ENCODE results near the gene GRK4. TPM values are rescaled to one million over a fixed set of nuclear protein-coding genes. Genes with fewer than 3 reads are reported as not detected.

Gene GRK4
- total and polyA plus RNA-seq, 11 donors: 4.9 to 12.0 (median 9.3) TPM

- Histone ChIP-seq H3K4me1 (peaks cover 0 to 34% (median 17%) of the 10 kb centered on the region in 12 donors), H3K27me3 (no peaks in the 10 kb centered on the region), H3K4me3 (no peak overlapping the region), H3K27ac (no peak overlapping the region), H3K9me3 (no peaks in the 10 kb centered on the region), H3K36me3 (peaks cover 0 to 92% (median 84%) of the 10 kb centered on the region in 9 donors)
- DNase-seq (no peak), ATAC-seq (no peak)
- intact Hi-C loops (cut with DNase I): no loop called here
- WGBS, 4 donors: 94 to 95% (median 95%) methylated on average over 12 of the region's 12 CpGs
- TF ChIP-seq POLR2A (IDR thresholded peaks at IDR 0.05): no peak
- TF ChIP-seq, protein P1, sequence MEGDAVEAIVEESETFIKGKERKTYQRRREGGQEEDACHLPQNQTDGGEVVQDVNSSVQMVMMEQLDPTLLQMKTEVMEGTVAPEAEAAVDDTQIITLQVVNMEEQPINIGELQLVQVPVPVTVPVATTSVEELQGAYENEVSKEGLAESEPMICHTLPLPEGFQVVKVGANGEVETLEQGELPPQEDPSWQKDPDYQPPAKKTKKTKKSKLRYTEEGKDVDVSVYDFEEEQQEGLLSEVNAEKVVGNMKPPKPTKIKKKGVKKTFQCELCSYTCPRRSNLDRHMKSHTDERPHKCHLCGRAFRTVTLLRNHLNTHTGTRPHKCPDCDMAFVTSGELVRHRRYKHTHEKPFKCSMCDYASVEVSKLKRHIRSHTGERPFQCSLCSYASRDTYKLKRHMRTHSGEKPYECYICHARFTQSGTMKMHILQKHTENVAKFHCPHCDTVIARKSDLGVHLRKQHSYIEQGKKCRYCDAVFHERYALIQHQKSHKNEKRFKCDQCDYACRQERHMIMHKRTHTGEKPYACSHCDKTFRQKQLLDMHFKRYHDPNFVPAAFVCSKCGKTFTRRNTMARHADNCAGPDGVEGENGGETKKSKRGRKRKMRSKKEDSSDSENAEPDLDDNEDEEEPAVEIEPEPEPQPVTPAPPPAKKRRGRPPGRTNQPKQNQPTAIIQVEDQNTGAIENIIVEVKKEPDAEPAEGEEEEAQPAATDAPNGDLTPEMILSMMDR (IDR thresholded peaks at IDR 0.05): no peak
These were observed 35.7 kb upstream of the GRK4 start for GRCh38 chr4:2927696-2928075.

DNA sequence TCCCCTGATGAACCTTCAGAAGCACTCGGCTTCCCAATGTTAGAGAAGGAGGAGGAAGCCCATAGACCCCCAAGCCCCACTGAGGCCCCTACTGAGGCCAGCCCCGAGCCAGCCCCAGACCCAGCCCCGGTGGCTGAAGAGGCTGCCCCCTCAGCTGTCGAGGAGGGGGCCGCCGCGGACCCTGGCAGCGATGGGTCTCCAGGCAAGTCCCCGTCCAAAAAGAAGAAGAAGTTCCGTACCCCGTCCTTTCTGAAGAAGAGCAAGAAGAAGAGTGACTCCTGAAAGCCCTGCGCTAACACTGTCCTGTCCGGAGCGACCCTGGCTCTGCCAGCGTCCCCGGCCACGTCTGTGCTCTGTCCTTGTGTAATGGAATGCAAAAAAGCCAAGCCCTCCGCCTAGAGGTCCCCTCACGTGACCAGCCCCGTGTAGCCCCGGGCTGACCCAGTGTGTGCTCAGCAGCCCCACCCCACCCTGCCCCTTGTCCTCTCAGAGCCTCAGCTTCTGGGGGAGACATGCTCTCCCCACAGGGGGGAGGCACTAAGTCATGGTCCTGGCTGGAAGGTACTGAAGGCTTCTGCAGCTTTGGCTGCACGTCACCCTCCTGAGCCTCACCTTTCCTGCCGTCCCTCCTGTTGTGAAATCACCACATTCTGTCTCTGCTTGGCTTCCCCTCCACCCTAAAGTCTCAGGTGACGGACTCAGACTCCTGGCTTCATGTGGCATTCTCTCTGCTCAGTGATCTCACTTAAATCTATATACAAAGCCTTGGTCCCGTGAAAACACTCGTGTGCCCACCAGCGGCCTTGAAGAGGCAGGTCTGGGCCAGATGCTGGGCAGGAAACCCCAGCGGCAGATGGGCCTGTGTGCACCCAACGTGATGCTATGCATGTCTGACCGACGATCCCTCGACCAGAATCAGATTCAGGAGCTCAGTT, 34.9 kb upstream of the GRK4 start:
- ATAC-seq (no peak), DNase-seq (no peak)
- Histone ChIP-seq H3K27ac (no peak overlapping the region), H3K27me3 (no peaks in the 10 kb centered on the region), H3K4me1 (peaks cover 0 to 34% (median 23%) of the 10 kb centered on the region in 12 donors), H3K36me3 (peaks cover 0 to 84% (median 75%) of the 10 kb centered on the region in 9 donors), H3K4me3 (no peak overlapping the region), H3K9me3 (no peaks in the 10 kb centered on the region)
- TF ChIP-seq, protein P1 (IDR thresholded peaks at IDR 0.05): no peak
- no peak for TF ChIP-seq POLR2A (IDR thresholded peaks at IDR 0.05)
- WGBS, 4 donors: 78 to 87% (median 84%) methylated on average over 29 to 32 of the region's 32 CpGs
- intact Hi-C loops (cut with DNase I): no loop called here

DNA sequence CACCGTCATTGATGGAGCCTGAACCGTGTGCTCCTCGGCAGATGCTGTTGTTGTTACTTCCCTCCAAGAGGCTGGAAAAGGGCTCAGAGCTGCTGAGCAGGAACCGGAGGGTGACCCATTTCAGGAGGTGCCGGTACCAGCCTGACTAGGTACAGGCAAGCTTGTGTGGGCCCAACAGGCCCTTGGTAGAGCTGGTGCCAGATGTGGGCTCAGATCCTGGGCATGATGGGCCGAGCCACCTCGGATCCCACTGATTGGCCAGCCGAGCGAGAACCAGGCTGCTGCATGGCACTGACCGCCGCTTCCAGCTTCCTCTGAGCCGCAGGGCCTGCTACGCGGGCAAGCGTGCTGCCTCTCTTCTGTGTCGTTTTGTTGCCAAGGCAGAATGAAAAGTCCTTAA, 33.9 kb upstream of the GRK4 start:
- H3K27me3 ChIP-seq: no peaks in the 10 kb centered on the region
- WGBS, 4 donors: 88 to 94% (median 92%) methylated on average over 12 to 16 of the region's 16 CpGs
- DNase-seq (no peak), ATAC-seq (no peak)
- H3K4me3 ChIP-seq: no peak overlapping the region
- TF ChIP-seq, protein P1 (IDR thresholded peaks at IDR 0.05): no peak
- no peak for TF ChIP-seq POLR2A (IDR thresholded peaks at IDR 0.05)
- no peaks in the 10 kb centered on the region for H3K9me3 ChIP-seq
- peaks cover 0 to 75% (median 66%) of the 10 kb centered on the region in 9 donors for H3K36me3 ChIP-seq
- no peak overlapping the region for H3K27ac ChIP-seq
- peaks cover 0 to 38% (median 28%) of the 10 kb centered on the region in 12 donors for H3K4me1 ChIP-seq
- intact Hi-C loops (cut with DNase I): no loop called here

DNA sequence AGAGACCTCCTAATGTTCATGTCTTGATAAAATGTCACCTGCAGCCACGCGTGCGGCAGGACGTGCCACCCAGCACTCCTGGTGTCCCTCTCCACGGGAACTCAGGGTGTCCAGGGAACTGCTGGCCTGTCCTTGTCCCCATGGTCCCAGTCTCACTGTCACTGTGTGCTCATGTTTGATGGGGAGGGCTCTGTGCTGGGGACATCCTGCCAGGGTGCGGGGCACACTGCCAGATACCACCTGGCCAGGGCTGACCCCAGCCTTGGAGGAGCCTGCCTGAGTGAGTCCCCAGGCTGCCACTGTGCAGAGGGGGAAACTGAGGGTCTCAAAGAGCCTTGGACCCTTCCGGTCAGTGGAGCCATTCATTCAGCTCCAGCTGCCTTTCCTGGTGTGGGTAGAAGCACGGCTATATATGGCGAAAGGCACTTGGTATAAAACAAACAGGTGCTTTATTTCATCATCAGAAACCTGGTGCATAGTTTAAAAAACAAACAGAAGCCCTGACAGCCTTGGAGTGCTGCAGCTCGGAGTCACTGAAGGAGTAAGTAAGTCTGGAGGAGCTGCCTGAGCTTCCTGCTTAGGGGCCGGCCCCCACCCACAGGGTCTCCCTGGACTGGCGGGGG, 33.1 kb upstream of the GRK4 start:
- no peak for TF ChIP-seq POLR2A (IDR thresholded peaks at IDR 0.05)
- TF ChIP-seq, protein P1 (IDR thresholded peaks at IDR 0.05): no peak
- intact Hi-C loops (cut with DNase I): loop anchor here in 8 of 10 donors (5.0 to 10.0 kb wide), 6 partner anchors 85 to 173 kb away; partner anchors contain the start of genes ADD1 (in 4 of the 8) and TNIP2 (in 1 of the 8)
- ATAC-seq (no peak), DNase-seq (peak in 1 of 5 donors; percentile 32)
- H3K9me3 ChIP-seq: no peaks in the 10 kb centered on the region
- no peaks in the 10 kb centered on the region for H3K27me3 ChIP-seq
- peak overlapping the region in 3 of 12 donors; percentile 69 to 90 (median 86) for H3K27ac ChIP-seq
- 87 to 91% (median 91%) methylated on average over 11 to 12 of the region's 12 CpGs for WGBS, 4 donors
- peaks cover 0 to 67% (median 58%) of the 10 kb centered on the region in 9 donors for H3K36me3 ChIP-seq
- peaks cover 1 to 42% (median 30%) of the 10 kb centered on the region in 12 donors for H3K4me1 ChIP-seq
- no peak overlapping the region for H3K4me3 ChIP-seq

Data from heart left ventricle (tissue), 16 donors.